Naive B cell (primary cell): Measurements from ENCODE around the gene ST14. TPM values are rescaled to one million over a fixed set of nuclear protein-coding genes. Genes with fewer than 3 reads are reported as not detected.
"Not testable (repeated sequence)": the region's sequence is repeated elsewhere in the genome, so short reads cannot be mapped to it uniquely, and the experiment has no call there.

Experiments
- ATAC-seq, 2 donors: fragments of 150-1000 bp; cut with Tn5 transposase; 2 replicates each; pipeline ENCODE4 v1.10.0; 2021; ENCODE audit warnings: low read depth in 2 of 2, mild to moderate bottlenecking in 2 of 2, moderate library complexity in 2 of 2
- DNase-seq: peaks from one replicate; pipeline ENCODE4 v3.0.0; 2022
- H3K27ac Mint-ChIP-seq, 6 donors: one replicate each; pipeline ENCODE4 v1.8.0; 2020 to 2022; ENCODE audit warnings: mild to moderate bottlenecking in 6 of 6, mixed read lengths in 6 of 6, moderate library complexity in 5 of 6, inconsistent platforms in 2 of 6
- H3K27me3 Mint-ChIP-seq, 3 donors: one replicate each; pipeline ENCODE4 v1.8.0; 2021 to 2022; ENCODE audit warnings: mixed read lengths in 3 of 3, mild to moderate bottlenecking in 1 of 3
- H3K36me3 Mint-ChIP-seq, 2 donors: one replicate each; pipeline ENCODE4 v1.8.0; 2020 to 2022; ENCODE audit warnings: mixed read lengths in 2 of 2, inconsistent platforms in 1 of 2, mild to moderate bottlenecking in 1 of 2
- H3K4me1 Mint-ChIP-seq, 3 donors: one replicate each; pipeline ENCODE4 v1.8.0; 2020 to 2022; ENCODE audit warnings: mixed read lengths in 3 of 3, inconsistent platforms in 1 of 3, mild to moderate bottlenecking in 1 of 3, moderate library complexity in 1 of 3
- H3K4me3 Mint-ChIP-seq, 8 donors: one replicate each; pipeline ENCODE4 v1.8.0; 2020 to 2022; ENCODE audit warnings: mild to moderate bottlenecking in 8 of 8, mixed read lengths in 8 of 8, moderate library complexity in 8 of 8, inconsistent platforms in 2 of 8
- H3K9me3 Mint-ChIP-seq, 7 donors: one replicate each; pipeline ENCODE4 v1.8.0; 2020 to 2022; ENCODE audit warnings: mixed read lengths in 7 of 7, mild to moderate bottlenecking in 5 of 7, inconsistent platforms in 2 of 7, moderate library complexity in 1 of 7
- polyA plus RNA-seq, 6 donors: library from polyadenylated mRNA; unstranded; fragments of 300-500 nt; fragmentation: Illumina TruSeq; gene quantifications; one replicate each; pipeline ENCODE4 v1.2.3, GENCODE V29; 2021; ENCODE audit warnings: low read depth in 6 of 6

Gene ST14
- polyA plus RNA-seq, 6 donors from 2014 or later, result 13.4 to 38.8 (median 20.0) TPM

DNA sequence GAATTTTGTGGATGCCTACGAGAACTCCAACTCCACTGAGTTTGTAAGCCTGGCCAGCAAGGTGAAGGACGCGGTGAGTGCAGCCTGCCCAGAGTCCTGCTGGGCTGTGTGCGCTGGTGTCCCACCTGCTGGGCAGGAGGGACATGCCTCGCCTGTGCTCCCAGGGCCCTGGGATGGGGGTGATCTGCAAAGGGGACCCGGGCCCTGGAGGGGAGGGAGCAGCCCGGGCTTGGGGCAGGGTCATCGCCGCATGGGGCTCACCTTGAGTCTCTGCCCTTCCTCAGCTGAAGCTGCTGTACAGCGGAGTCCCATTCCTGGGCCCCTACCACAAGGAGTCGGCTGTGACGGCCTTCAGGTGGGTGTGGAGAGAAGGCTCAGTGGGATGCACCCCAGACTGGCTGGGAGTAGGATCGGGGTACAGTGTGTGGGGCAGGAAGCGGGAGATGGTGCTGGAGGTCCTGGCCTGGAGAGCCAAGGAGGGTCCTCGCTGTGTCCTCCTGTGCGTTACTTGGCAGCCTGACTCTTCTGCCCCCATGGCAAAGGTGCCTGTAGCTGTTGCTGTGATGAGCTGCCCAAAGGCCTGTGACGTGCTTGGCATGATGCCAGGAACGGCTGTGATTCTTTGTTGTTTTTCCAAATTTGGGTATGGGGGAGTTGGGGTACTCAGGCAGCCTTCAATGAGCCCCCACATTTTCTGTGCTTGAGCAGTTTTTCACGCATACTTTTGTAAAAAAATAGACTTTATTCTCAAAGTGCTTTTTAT, 29.2 kb downstream of the ST14 start:
- H3K4me3 Mint-ChIP-seq, result peak overlapping the region in 2 of 8 donors; percentile 54 to 64
- H3K27me3 Mint-ChIP-seq, result no peaks in the 10 kb centered on the region
- no peaks in the 10 kb centered on the region for H3K9me3 Mint-ChIP-seq
- H3K4me1 Mint-ChIP-seq, result peaks cover 4 to 8% (median 7%) of the 10 kb centered on the region in 3 donors
- DNase-seq (no peak), ATAC-seq (no peak)
- no peaks in the 10 kb centered on the region for H3K36me3 Mint-ChIP-seq
- peak overlapping the region in 1 of 6 donors; percentile 29 for H3K27ac Mint-ChIP-seq

DNA sequence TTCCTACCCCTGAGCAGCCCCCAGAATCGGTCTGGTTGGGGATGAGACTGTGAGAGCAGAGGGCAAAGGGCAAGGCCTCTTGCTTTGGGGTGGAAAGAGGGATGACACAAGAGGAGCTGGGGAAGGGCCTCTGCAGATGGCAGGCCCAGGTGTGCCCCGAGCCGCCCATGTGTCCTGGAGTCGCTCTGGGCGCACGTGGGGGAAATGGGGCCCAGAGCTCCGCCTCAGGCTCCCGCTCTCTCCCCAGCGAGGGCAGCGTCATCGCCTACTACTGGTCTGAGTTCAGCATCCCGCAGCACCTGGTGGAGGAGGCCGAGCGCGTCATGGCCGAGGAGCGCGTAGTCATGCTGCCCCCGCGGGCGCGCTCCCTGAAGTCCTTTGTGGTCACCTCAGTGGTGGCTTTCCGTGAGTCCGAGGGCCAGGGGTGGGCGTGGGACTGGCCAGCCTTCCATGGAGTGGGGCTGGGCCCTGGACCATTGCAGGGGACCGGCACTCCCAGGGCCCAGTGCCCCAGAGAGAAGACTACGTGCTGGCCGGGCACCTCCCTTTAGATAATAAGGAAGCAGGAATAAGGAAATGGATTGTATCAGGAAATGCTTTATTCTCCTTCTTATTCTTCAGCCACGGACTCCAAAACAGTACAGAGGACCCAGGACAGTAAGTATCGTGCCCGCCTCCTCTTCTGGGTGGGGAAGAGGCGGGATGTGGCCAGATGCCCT, 30.1 kb downstream of the ST14 start:
- no peak for ATAC-seq
- Mint-ChIP-seq H3K27ac (no peak overlapping the region), H3K27me3 (no peaks in the 10 kb centered on the region)

DNA sequence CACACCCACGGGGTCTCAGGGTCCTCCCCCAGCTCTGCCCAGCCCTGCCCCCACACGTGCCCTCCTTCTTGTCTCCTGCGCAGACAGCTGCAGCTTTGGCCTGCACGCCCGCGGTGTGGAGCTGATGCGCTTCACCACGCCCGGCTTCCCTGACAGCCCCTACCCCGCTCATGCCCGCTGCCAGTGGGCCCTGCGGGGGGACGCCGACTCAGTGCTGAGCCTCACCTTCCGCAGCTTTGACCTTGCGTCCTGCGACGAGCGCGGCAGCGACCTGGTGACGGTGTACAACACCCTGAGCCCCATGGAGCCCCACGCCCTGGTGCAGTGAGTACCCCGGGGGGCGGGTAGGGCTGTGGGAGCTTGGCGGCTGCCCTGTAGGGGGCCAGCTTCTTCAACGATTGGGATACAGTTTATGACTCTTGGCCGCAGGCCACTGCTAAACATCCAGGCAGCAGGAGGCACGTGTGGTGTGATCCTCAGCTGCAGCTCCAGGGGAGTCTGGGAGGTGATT, 30.8 kb downstream of the ST14 start:
- Mint-ChIP-seq H3K9me3 (no peaks in the 10 kb centered on the region), H3K36me3 (peaks cover 4 to 10% of the 10 kb centered on the region in 2 donors), H3K27ac (peak overlapping the region in 2 of 6 donors; percentile 32 to 47), H3K4me1 (peaks cover 0 to 6% (median 5%) of the 10 kb centered on the region in 3 donors), H3K27me3 (no peaks in the 10 kb centered on the region), H3K4me3 (no peak overlapping the region)
- DNase-seq, result no peak
- no peak for ATAC-seq

More for the DNA sequence above, 30.1 kb downstream of the ST14 start:
- H3K36me3 Mint-ChIP-seq, result peaks cover 2 to 4% of the 10 kb centered on the region in 2 donors
- no peaks in the 10 kb centered on the region for H3K9me3 Mint-ChIP-seq
- H3K4me1 Mint-ChIP-seq, result peaks cover 0 to 6% (median 5%) of the 10 kb centered on the region in 3 donors
- peak overlapping the region in 1 of 8 donors; percentile 64 for H3K4me3 Mint-ChIP-seq
- DNase-seq, result no peak

DNA sequence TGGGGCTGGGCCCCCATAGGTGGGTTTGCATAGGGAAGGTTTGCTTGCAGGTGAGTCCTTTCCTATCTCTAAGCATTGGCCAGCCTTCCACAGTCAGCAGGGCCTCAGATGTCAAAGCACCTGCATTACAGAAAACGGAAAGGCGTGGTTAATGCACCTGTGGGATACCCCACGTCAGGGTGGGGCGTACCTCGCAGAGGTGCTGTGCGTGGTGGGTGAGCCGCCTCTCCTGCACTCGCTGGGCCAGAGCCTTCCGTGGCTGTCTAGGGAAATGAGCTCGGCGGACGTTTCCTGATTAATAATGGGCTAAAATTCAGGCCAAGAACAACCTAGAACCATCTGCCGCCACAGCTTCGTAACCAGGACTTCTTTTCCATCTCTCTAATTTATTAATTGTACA, 32.3 kb downstream of the ST14 start:
- no peak for ATAC-seq
- peaks cover 4 to 10% of the 10 kb centered on the region in 2 donors for H3K36me3 Mint-ChIP-seq
- H3K9me3 Mint-ChIP-seq, result no peaks in the 10 kb centered on the region

DNA sequence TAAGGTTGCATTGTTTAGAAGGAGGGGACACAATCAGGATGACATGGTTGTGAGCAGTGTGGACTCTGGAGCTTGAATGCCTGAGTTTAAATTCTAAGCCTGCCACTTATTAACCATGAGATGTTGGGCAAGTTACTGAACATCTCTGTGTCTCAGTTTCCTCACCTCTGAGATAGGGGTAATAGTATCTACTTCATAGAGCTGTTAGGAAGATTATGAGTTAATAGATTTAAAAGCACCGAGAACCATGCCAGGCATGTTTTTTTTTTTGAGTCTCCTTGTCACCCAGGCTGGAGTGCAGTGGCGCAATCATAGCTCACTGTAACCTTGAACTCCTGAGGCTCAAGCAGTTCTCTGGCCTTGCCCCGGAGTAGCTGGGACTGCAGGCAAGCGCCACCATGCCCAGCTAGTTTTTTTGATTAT, 33.3 kb downstream of the ST14 start:
- Mint-ChIP-seq H3K27me3 (no peaks in the 10 kb centered on the region), H3K9me3 (no peaks in the 10 kb centered on the region), H3K27ac (no peak overlapping the region), H3K36me3 (peaks cover 4 to 10% of the 10 kb centered on the region in 2 donors), H3K4me3 (no peak overlapping the region), H3K4me1 (peaks cover 0 to 6% (median 5%) of the 10 kb centered on the region in 3 donors)
- ATAC-seq (no peak), DNase-seq (no peak)

More for the DNA sequence above, 32.3 kb downstream of the ST14 start:
- Mint-ChIP-seq H3K4me1 (peaks cover 0 to 6% (median 5%) of the 10 kb centered on the region in 3 donors), H3K27ac (no peak overlapping the region), H3K4me3 (no peak overlapping the region), H3K27me3 (no peaks in the 10 kb centered on the region)
- no peak for DNase-seq

DNA sequence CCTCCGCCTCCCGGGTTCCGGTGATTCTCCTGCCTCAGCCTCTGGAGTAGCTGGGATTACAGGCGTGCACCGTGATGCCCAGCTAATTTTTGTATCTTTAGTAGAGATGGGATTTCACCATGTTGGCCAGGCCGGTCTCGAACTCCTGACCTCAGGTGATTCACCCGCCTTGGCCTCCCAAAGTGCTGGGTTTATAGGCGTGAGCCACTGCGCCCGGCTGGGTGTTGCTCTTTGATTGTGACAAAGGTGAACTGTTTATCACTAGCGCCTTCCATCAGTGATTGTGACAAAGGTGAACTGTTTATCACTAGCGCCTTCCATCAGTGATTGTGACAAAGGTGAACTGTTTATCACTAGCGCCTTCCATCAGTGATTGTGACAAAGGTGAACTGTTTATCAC, 34.0 kb downstream of the ST14 start:
- not testable (repeated sequence) for H3K36me3 Mint-ChIP-seq, H3K27me3 Mint-ChIP-seq, DNase-seq, H3K27ac Mint-ChIP-seq, H3K4me3 Mint-ChIP-seq, ATAC-seq, H3K9me3 Mint-ChIP-seq, H3K4me1 Mint-ChIP-seq

DNA sequence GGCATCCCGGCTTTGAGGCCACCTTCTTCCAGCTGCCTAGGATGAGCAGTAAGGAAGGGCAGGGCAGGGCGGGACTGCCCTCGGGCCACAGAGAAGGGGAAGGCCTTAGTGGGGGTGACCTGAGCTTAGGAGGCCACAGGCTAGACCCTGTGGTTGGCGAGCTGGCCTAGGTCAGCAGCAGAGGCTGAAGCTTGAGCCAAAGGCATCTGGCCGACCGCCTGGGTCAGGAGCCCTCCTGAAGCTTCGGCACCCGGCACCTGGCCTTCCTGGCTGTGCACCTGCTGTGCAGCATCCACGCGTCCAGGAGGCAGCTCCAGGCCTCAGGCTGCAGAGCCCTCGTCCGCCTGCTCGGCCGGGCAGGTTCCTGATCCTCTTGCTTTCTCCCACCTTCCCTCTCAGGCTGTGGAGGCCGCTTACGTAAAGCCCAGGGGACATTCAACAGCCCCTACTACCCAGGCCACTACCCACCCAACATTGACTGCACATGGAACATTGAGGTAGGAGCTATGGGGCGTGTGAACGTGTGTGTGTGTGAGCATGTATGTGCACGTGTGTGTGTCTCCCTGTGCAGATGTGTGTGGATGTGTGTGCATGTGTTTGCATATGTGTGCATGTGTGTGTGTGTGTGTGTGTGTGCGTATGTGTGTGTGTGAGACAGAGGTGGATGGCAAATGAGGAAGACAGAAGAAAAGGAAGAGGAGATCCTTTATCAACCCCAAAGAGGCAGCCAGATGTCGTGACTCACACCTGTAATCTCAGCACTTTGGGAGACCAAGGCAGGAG, 34.9 kb downstream of the ST14 start:
- H3K36me3 Mint-ChIP-seq, result peaks cover 4 to 10% of the 10 kb centered on the region in 2 donors
- DNase-seq, result no peak
- no peaks in the 10 kb centered on the region for H3K4me1 Mint-ChIP-seq
- no peak overlapping the region for H3K27ac Mint-ChIP-seq
- no peak for ATAC-seq
- no peak overlapping the region for H3K4me3 Mint-ChIP-seq
- no peaks in the 10 kb centered on the region for H3K27me3 Mint-ChIP-seq
- no peaks in the 10 kb centered on the region for H3K9me3 Mint-ChIP-seq

DNA sequence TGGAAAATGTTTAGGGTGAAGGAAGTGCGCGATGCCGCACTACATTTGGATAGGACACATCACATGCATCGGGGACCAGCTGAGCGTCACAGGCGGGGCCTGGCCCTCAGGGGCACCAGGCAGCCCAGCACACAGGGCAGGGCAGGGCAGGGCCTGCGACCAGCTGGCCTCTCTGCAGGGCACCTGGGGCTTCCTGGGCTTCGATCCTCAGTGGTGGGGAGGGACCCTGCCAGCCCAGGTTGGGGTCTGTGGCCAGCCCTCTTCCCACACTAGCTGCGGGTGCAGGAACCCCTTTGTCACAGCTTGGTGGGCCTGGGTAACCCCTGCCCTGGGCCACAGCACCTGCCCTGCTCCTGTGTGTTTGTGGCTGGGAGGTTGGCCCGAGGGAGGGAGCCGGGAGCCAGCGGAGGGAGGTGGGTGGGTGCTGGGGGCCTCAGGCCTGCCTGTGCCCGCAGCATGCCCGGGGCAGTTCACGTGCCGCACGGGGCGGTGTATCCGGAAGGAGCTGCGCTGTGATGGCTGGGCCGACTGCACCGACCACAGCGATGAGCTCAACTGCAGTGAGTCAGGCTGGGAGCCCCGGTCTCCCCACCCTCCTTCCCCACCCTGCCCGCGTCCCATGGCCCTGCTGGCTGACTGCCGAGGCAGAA, 37.9 kb downstream of the ST14 start:
- ATAC-seq (no peak), DNase-seq (no peak)
- Mint-ChIP-seq H3K27me3 (no peaks in the 10 kb centered on the region), H3K4me3 (no peak overlapping the region), H3K27ac (no peak overlapping the region), H3K36me3 (peaks cover 4 to 16% of the 10 kb centered on the region in 2 donors), H3K9me3 (no peaks in the 10 kb centered on the region), H3K4me1 (peaks cover 11 to 16% (median 14%) of the 10 kb centered on the region in 3 donors)

DNA sequence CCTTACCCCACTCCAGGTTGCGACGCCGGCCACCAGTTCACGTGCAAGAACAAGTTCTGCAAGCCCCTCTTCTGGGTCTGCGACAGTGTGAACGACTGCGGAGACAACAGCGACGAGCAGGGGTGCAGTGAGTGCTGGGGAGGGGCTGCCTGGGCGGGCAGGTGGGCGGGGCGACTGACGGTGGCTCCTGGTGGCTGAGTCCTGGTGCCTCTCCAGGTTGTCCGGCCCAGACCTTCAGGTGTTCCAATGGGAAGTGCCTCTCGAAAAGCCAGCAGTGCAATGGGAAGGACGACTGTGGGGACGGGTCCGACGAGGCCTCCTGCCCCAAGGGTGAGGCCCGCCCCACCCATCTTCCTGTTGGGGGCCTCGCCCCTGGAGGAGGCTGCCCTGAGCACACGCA, 38.7 kb downstream of the ST14 start:
- H3K36me3 Mint-ChIP-seq, result peaks cover 4 to 16% of the 10 kb centered on the region in 2 donors
- DNase-seq, result no peak
- no peaks in the 10 kb centered on the region for H3K27me3 Mint-ChIP-seq
- H3K4me3 Mint-ChIP-seq, result no peak overlapping the region
- ATAC-seq, result no peak
- no peaks in the 10 kb centered on the region for H3K9me3 Mint-ChIP-seq
- peaks cover 19 to 24% (median 22%) of the 10 kb centered on the region in 3 donors for H3K4me1 Mint-ChIP-seq
- no peak overlapping the region for H3K27ac Mint-ChIP-seq

DNA sequence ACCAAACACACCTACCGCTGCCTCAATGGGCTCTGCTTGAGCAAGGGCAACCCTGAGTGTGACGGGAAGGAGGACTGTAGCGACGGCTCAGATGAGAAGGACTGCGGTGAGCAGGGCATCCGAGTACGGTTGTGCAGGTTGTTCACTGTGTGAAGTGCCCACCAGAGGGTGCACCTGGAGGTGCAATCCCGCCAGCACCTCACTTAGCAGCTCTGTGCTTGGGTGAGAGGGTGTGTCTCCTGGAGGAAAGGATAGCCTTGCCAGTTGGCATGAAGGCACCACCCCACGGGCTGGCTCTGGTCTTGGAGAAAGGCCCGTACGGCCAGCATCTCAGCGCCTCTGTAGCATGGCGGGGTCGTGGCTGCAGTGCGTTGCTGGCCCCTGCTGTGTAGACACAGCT, 39.4 kb downstream of the ST14 start:
- no peak for ATAC-seq
- DNase-seq, result no peak
- Mint-ChIP-seq H3K4me3 (no peak overlapping the region), H3K27ac (peak overlapping the region in 1 of 6 donors; percentile 51), H3K9me3 (no peaks in the 10 kb centered on the region), H3K27me3 (no peaks in the 10 kb centered on the region), H3K36me3 (peaks cover 4 to 16% of the 10 kb centered on the region in 2 donors), H3K4me1 (peaks cover 24 to 31% (median 28%) of the 10 kb centered on the region in 3 donors)

DNA sequence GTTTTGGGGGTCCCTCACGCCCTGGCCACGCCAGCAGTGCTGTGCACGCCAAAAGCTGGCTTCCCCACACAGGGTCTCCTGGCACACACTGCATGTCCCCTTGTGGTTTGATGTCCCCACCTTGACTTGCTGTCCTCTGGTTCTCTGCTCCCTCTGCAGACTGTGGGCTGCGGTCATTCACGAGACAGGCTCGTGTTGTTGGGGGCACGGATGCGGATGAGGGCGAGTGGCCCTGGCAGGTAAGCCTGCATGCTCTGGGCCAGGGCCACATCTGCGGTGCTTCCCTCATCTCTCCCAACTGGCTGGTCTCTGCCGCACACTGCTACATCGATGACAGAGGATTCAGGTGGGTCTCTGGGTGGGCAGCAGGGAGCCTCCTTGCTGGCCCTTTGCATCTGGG, 40.2 kb downstream of the ST14 start:
- ATAC-seq (no peak), DNase-seq (no peak)
- Mint-ChIP-seq H3K36me3 (peaks cover under 1 to 11% of the 10 kb centered on the region in 2 donors), H3K27me3 (no peaks in the 10 kb centered on the region), H3K9me3 (no peaks in the 10 kb centered on the region), H3K4me1 (peaks cover 27 to 32% (median 30%) of the 10 kb centered on the region in 3 donors), H3K4me3 (no peak overlapping the region), H3K27ac (peak overlapping the region in 1 of 6 donors; percentile 58)

DNA sequence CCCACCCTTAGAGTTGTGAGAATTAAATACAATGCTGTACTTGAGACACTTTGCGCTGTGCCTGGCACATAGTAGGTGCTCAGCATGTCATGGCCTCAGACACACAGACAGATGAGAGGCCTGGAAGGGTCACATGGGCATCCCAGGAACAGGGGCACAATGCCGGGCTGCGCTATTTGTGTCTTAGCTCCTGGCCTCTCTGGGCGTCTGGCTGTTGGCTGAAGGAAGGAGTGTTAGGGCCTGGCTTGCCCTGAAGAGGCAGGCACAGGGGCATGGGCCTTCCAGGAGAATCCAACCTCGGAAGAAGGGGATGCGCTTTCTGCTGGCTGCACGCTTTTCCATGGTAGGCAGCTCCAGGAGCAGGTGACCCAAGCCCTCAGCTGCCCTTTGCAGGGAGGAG, 41.4 kb downstream of the ST14 start:
- no peaks in the 10 kb centered on the region for H3K9me3 Mint-ChIP-seq
- H3K36me3 Mint-ChIP-seq, result peaks cover 0 to 6% of the 10 kb centered on the region in 2 donors
- ATAC-seq (no peak), DNase-seq (no peak)
- no peak overlapping the region for H3K4me3 Mint-ChIP-seq
- H3K4me1 Mint-ChIP-seq, result peaks cover 27 to 35% (median 32%) of the 10 kb centered on the region in 3 donors
- H3K27ac Mint-ChIP-seq, result peak overlapping the region in 1 of 6 donors; percentile 44
- no peaks in the 10 kb centered on the region for H3K27me3 Mint-ChIP-seq
